Globus pallidus (tissue), 1 donor: Measurements from ENCODE around the gene TMC5.

Experiments used
- DNase-seq: peaks from one replicate; pipeline ENCODE4 v3.0.0-alpha.2; 2015; ENCODE audit warnings: low spot score

The TMC5 gene

GRCh38 chr16:19463468-19464315 is 46.0 kb downstream of the TMC5 start:
- no peak for DNase-seq

DNA sequence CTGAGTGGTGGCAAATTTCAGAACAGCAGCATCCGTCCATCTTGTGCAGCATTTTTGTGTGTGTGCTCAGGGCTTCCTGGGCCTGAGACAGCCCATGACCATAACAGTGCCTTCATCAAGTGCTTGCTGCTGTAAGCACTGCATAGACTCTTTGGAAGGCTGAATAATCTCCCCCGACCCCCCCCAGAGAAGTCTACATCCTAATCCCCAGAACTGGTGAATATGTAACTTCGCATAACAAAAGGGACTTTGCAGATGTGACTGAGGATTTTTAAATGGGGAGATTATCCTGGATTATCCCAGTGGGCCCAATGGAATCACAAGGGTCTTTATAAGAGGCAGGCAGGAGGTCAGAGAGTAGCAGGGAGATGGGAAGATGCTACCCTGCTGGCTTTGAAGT is 50.6 kb downstream of the TMC5 start:
- DNase-seq = no peak

GRCh38 chr16:19472482-19472881 is 54.8 kb downstream of the TMC5 start:
- no peak for DNase-seq

GRCh38 chr16:19474617-19475016 is 56.9 kb downstream of the TMC5 start:
- DNase-seq = no peak

DNA sequence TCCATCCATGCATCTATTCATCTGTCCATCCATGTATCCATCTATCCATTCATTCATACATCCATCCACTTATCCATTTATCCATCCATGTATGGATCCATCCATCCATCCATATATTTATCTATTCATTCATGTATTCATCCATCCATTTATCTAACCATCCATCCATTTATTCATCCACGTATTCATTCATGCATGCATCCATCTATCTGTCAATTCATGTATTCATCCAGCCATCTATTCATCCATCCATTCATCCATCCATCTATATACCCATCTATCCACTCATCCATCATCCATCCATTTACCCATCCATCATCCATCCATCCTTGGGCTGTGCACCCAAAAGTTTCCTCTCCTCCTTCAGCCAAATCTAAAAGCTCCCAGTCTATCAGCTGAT is 60.8 kb downstream of the TMC5 start:
- no peak for DNase-seq

DNA sequence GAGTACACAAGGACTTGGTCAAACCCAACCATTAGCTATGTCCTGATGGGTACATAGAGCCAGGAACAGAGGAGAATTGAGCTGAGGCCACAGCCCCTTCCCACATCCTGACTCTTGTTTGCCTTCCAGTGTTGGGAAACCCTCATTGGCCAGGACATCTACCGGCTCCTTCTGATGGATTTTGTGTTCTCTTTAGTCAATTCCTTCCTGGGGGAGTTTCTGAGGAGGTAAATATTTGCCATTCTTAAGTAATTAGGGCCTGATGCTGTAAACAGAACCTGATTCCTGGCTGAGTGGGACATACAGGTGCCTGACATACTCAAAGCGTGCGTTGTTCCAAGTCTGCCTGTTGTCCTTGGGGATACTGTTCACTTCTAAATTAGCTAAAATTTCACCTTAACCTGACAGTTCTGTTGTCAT is 61.6 kb downstream of the TMC5 start:
- DNase-seq = no peak

DNA sequence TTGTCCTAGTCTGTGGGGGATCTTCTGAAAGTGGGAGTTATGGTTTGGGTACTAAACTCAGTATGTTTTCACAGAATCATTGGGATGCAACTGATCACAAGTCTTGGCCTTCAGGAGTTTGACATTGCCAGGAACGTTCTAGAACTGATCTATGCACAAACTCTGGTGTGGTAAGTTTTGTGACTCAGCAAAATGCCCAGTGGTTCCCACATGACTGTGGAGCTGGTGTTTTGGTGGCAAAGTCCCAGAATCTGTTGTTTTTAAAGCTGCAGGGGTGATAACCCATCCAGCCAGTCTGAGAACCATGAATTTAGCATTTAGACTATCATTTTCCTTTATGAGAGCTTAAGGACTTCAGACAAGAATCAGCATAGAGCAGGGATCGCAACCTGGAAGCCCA is 63.6 kb downstream of the TMC5 start:
- DNase-seq = no peak

DNA sequence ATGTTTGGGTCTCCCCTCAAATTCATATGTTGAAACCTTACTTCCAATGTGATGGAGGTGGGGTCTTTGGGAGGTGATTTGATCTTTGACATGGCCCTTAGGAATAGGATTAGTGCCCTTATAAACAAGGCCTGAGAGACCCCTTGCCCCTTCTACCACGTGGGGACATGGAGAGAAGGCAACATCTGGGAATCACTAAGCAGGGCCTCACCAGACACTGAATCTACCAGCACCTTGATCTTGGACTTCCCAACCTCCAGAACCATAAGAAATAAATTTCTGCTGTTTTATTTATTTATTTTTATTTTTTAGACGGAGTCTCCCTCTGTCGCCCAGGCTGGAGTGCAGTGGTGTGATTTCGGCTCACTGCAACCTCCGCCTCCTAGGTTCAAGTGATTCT is 64.1 kb downstream of the TMC5 start:
- no peak for DNase-seq

DNA sequence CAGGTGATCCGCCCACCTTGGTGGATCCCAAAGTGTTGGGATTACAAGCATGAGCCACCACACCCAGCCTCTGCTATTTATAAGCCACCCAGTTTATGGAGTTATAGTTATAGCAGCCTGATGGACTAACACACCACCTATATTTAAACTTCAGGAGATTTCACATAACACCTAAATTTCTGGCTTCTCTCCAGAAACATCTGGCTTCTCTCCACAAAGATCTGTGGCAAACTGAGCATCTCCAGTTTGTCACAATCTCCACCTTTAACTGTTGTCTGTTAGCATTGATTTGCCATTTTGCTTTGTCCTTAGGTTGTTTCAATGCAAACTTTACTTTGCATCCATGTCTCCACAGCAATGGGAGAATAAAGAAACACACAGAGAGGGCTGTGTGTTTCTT is 64.6 kb downstream of the TMC5 start:
- no peak for DNase-seq

DNA sequence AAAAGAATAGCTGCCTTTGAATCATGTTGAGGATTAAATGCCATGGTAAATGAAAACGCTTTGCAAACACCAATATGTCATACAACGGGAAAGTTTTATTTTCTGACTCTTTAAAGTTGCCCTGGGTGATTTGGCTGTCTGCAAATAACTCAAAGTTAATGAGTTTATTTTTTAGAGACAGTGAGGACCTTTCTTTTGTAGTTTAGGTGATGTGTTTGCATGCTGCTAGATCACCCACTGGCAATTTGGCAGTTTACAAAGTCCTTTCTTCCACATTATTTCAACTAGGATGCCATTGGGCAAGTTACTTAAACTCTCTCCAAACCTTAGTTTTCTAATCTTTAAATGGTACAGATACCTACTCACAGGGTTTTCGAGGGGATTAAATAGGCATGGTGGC is 66.4 kb downstream of the TMC5 start:
- no peak for DNase-seq

DNA sequence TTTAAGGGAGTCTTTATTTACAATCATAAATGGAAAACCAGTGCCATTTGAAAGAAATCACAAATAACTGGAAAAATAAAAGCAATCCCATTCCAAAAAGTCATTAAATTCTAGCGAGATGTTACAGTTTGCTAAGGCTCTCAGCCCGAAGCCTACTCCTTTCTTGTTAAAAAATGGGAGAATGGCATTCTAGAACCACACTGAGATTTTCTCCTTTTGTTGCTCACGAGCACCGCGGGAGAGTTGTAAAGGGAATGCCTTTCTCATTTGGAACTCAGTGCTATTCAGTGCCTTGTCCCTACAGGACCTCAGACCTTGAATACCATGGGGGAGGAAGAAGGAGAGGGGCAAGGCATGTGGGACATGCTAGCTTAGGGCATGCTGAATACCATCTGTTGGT is 67.9 kb downstream of the TMC5 start:
- no peak for DNase-seq

DNA sequence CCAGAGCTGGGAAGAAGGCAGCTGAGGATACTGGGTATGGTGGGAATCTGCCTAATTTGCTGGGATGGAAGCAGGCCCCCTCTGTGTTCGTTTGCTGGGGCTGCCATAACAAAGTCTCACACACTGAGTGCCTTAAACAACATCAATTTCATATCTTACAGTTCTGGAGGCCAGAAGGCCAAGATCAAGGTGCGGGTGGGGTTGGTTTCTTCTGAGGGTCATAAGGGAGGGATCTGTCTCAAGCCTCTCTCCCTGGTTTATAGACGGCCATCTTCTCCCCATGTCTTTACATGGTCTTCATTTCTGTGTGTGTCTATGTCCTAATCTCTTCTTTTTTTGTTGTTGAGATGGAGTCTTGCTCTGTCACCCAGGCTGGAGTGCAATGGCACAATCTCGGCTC is 68.4 kb downstream of the TMC5 start:
- no peak for DNase-seq

DNA sequence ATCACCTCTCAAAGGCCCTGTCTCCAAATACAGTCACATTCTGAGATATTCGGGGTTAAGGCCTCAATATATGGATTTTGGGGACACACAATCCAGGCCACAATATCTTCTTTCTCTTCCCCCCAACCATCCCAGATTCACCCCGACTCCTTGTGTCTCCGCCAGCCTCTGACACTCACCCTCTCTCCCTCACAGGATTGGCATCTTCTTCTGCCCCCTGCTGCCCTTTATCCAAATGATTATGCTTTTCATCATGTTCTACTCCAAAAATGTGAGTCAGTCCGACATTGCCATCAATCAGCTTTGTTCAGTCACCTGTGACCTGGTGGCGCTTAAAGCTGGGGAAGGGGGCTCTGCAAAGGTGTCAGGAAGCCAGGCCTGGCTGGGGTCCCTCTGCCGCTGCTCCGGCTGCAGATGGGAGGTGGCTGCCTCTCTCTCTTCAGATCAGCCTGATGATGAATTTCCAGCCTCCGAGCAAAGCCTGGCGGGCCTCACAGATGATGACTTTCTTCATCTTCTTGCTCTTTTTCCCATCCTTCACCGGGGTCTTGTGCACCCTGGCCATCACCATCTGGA is 69.2 kb downstream of the TMC5 start:
- no peak for DNase-seq

GRCh38 chr16:19488213-19488640 is 70.5 kb downstream of the TMC5 start:
- no peak for DNase-seq

- no peak for DNase-seq
These were observed 72.9 kb downstream of the TMC5 start for GRCh38 chr16:19490619-19491018.

DNA sequence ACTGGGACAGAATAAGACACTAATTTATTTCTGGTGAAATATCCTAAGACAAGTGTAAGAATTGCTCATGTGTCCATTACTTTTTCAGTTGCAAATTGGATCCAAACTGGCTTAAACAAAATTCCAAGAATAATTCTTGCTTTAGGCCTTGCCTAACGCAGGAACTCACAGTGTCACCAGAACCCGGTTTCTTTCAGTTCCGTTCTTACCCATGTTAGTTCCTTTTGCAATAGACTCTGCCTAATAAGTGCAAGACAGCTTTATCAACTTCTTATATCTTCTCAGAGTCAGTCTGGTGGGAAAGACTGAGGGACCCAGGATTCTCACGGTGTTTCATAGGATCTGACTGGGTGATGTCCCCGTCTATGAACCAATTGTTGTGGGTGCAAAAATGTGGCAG is 79.5 kb downstream of the TMC5 start:
- no peak for DNase-seq

GRCh38 chr16:19499006-19499405 is 81.3 kb downstream of the TMC5 start:
- DNase-seq = no peak

DNA sequence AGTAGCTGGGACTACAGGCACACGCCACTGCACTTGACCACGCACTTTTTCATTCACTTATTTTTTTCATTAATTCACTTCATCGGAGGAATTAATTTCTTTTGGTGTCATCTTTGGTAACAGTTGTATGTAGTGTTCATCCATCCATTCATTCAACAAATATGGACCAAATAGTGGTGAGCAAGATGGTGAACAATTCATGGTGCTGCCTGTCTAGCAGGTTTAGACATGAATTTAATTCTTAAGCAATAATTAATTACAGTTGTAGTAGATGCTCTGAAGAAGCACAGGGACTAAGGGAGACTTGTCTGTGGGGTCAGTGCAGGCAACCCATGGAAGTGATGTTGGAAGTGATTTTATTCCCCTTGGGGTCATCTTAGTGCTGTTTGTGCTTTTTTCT is 81.8 kb downstream of the TMC5 start:
- DNase-seq = no peak

DNA sequence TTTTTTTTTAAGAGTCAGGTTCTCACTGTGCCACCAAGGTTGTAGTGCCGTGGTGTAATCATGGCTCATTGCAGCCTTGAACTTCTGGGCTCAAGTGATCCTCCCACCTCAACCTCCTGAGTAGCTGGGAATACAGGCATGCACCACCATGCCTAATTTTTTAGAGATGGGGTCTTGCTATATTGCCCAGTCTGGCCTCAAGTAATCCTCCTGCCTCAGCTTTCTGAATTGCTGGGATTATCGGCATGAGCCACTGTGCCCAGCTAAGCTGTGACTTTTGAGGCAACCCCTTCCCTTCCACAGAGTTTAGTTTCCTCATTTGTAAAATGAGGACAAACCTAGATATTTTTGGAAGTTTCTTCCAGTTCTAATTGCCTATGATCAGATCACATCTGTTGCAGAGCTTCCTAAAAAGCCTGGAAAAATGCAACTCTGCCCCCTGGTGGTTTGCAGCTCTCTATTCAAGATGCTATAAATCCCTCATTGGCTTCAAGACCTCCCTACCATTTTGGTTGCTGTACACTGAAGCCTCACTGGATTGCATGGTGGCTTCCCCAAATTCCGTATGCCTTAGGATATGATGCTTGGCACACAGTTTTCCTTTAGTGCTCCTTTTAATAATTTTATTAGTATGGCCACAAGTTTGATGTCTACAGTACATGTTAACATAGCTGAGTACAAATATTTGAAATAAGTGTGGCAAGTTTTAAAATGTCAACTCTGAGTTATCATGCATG is 84.9 kb downstream of the TMC5 start:
- DNase-seq = peak; percentile 75

DNA sequence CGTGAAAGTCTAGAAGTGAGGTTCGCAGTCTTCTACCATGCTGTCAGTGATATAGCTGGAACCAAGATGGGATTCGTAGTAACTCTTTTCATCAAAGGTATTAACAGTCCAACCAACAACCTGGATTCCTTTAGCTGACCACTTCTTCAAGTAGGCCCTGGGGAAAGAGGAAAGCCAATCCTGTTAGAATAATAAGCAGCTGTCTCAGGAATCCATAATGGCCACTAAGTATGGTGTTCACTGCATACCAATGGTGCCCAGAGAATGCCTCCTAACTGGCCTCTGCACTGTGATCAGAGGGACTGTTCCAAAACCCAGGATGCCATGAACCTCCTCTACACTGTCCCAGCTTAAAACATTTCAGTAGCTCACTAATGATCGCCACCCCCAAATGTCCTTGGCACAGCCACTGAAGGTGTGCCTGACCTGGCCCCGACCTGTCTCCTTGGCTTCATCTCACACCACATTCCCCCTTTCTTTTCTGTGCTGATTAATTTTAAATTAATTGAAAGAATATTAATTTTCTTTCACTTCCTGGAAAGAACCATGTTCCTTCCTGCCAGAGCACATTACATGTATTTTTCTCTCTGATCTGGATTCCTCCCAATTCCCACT is 85.9 kb downstream of the TMC5 start:
- no peak for DNase-seq

- DNase-seq = no peak
These were observed 88.1 kb downstream of the TMC5 start for GRCh38 chr16:19505600-19506303.

DNA sequence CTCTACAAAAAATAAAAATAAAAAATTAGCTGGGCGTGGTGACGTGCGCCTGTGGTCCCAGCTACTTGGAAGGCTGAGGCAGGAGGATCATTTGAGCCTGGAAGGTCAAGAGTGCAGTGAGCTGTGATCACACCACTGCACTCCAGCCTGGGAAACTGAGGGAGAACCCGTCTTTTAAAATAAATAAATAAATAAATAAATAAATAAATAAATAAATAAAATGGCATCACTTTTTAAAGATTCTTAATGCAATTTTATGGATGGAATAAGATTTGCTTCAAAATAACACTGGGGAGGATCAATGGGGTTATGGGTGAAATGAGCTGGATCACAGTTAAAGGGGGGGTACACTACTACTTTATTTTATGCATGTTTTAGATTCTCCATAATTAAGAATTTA is 89.3 kb downstream of the TMC5 start:
- DNase-seq = no peak
